Tongue (tissue), 2 donors: ENCODE measurements around the gene SNX13. TPM values are rescaled to one million over a fixed set of nuclear protein-coding genes. Genes with fewer than 3 reads are reported as not detected.
"Not testable (repeated sequence)": the region's sequence is repeated elsewhere in the genome, so short reads cannot be mapped to it uniquely, and the experiment has no call there.

Experiments
- DNase-seq: peaks from one replicate; pipeline ENCODE4 v3.0.0-alpha.2; 2015
- total RNA-seq: library from RNA; depleted of rRNA; stranded (reverse); fragments of >200 nt; gene quantifications from one replicate; pipeline ENCODE4 v1.2.3, GENCODE V29; 2014

Gene SNX13
- total RNA-seq, 1 donor from 2014 or later, result 71.7 TPM

DNA sequence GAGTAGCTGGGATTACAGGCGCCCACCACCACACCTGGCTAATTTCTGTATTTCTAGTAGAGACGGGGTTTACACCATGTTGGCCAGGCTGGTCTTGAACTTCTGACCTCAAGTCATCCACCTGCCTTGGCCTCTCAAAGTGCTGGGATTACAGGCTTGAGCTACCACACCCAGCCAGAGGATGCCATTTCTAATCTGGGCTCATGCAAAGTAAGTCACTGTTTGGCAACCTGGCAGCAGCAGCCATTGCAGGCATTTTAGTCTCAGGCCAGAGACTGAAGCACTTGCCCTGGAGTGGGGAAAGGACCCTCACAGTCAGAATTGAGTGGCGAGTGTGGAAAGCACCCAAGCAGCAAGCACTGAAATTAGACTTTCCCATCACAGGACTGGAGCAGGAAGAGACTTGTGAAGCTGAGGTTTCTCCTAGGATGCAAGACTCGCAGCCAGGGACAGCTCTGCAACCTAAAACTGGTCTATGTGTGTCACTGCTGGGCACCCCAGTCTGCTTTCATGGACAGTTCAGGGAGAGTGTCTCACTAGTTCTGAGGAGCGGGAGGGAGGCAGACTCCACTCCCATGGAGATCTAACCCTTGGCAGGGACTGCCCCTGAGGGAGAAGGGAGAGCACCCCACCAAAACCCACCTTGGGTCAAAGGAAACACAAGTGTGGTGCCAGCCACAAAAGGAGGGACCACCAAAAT, 27.6 kb downstream of the SNX13 start:
- no peak for DNase-seq

DNA sequence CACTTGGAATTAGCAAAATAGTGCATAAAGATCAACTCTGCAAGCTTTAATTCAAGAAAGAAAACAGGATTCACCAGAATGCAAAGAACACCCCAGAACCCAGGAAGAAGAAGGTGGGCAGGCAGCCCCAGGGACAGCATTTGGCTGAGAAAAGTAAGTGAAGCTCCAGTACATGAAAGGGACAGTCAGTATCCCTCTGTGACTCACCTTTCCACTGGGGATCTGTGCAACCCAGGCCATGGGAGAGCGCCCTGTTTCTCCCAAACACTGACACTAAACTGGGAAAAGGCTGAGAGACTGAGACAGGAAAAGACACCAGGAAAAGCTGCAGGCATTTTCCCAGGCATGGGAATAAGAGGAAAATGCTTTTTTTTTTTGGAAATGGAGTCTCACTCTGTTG, 28.2 kb downstream of the SNX13 start:
- no peak for DNase-seq

DNA sequence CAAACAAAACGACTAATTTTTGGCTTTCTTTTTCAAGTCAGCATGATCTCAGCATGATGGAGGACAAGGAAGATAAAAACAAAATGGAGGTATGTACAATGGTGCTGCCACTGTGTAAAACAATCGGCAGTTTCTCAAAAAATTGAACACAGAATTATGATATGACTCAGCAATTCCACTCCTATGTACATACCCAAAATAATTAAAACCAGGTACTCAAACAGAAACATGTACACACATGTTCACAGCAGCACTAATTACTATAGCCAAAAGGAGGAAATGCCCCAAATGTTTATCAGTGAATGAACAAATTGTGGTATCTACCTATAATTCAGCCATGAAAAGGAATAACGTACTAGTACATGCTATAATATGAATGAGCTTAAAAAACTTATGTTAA, 29.9 kb downstream of the SNX13 start:
- DNase-seq, result no peak

- DNase-seq, result not testable (repeated sequence)
These were observed 31.0 kb downstream of the SNX13 start for GRCh38 chr7:17909310-17909709.

DNA sequence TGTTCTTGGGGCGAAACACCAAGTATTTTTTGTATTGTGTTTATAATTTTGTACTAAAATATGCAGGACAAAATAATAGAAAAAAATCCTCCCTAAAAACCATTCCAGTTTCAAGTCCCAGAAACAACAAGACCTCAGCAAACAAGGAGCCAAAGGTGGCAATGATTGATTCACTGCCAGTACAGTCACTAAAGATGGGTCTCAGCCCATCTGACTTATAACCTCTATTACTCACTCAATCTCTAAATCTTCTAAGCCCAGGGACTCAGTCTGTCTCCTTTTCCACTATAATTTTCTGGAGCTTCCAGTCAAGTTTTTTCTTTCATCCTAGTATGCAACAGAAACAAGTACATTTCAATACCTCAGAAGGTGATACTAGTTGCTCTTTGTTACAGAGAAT, 33.3 kb downstream of the SNX13 start:
- DNase-seq, result no peak

DNA sequence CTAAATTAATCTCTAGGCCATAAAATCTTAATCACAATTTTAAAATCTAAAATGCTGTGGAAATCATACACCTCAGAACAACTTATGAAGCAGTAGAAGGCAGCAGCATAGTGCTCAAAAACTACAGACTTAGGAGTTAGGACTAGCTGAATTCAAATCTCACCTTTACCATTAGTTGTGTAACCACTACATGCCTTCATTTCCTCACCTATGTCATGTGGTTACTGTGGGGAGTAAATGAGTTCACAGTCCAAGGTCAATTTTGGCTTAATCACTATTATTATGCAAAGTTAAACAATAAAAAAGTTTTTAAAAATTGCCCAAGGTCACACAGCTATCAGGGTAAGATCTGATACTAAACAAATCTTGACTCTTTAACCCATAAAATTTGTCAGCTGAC, 37.0 kb downstream of the SNX13 start:
- no peak for DNase-seq

DNA sequence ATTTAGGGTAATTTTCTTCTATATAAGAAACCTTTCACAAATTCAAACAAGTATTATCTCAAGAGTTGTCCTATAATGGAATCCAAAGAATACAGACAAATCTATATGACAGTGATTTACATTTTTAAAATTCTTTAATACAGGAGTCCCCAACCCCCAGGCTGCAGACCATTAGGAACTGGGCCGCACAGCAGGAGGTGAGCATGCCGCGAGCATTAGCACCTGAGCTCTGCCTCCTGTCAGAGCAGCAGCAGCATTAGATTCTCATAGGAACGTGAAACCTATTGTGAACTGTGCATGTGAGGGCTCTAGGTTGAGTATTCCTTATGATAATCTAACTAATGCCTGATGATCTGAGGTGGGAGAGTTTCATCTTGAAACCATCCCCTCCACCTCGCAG, 37.7 kb downstream of the SNX13 start:
- no peak for DNase-seq

DNA sequence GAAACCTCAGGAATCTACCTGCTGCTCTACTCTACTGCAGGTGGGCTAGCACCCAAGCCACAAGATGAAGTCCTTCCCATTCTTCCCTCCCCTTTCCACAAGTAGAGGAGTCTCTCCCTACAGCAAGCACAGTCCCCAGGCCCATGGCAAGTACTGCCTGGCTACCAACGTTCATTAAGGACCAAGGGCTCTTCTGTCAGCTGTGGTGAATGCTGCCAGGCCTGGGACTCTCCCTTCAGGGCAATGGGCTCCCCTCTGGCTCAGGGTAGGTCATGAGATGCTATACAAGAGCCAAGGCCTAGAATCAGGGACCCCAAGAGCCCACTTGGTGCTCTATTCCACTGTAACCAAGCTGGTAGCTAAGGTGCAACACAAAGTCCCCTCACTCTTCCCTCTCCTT, 39.8 kb downstream of the SNX13 start:
- DNase-seq, result no peak

GRCh38 chr7:17898111-17898510, 42.2 kb downstream of the SNX13 start:
- DNase-seq, result no peak

GRCh38 chr7:17887286-17887685, 53.0 kb downstream of the SNX13 start:
- DNase-seq, result no peak

DNA sequence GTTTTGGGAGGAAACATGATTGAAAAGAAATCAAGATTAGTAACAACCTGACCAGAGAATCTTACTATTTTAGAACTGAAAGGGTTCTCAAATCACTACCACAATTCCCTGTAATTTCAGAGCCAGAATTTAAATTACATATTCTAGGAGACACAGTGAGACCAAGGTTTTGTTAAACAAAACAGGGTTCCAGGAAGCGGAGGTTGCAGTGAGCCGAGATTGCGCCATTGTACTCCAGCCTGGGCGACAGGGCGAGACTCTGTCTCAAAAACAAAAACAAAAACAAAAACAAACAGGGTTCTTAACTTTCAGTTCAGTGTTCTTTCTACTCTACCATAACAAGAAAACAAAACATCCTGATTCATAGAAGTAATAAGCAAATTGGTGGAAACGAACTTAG, 57.6 kb downstream of the SNX13 start:
- DNase-seq, result no peak

GRCh38 chr7:17879075-17879661, 61.1 kb downstream of the SNX13 start:
- DNase-seq, result no peak

GRCh38 chr7:17878627-17879026, 61.7 kb downstream of the SNX13 start:
- DNase-seq, result no peak

GRCh38 chr7:17871815-17872533, 68.3 kb downstream of the SNX13 start:
- DNase-seq, result no peak

DNA sequence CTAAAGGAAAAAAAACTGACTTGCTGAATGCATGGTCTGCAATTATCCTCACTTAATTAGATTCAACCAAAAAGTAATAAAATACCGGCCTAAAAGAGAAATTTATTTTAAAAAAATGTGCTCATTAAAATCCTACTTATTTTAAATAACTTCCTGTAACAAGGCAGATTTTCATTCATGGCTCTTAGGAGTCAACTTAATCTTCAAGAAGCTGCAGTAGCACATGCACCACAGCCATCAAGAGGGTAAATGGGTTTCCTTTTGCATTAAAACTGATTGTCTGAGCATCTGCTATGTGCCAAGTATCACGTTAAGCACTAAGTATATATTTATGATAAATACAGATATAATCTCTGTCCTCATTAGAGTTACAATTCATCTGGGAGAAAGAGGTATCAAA, 69.9 kb downstream of the SNX13 start:
- DNase-seq, result no peak

DNA sequence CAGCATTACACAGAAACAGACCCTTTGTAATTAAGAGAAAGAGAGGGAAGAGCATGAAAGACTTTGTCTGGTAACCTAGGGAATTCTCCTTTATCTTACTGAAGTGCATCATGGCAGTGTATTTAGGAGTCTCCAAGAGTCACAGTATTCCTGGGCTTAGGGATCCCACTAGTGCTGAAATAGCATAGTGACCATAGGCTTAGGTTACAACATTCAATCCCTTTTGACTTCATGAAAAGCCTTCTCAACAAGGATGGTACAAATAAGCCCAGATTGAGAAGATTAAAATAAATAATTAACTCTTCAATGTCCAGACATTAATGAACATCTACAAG, 76.5 kb downstream of the SNX13 start:
- no peak for DNase-seq

GRCh38 chr7:17863095-17863808, 77.0 kb downstream of the SNX13 start:
- no peak for DNase-seq

DNA sequence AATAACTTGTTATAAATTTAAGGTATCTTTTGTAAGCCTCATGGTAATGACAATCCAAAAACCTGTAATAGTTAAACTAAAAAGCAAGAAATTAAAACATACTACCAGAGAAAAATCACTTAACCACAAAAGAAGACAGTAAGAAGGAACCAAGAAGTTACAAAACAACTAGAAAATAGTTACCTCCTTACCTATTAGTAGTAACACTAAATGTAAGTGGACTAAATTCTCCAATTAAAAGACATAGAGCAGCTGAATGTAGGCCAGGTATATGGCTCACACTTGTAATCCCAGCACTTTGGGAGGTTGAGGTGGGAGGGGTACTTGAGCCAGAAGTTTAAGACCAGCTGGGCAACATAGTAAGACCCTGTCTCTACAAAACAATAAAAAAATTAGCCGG, 84.0 kb downstream of the SNX13 start:
- no peak for DNase-seq

DNA sequence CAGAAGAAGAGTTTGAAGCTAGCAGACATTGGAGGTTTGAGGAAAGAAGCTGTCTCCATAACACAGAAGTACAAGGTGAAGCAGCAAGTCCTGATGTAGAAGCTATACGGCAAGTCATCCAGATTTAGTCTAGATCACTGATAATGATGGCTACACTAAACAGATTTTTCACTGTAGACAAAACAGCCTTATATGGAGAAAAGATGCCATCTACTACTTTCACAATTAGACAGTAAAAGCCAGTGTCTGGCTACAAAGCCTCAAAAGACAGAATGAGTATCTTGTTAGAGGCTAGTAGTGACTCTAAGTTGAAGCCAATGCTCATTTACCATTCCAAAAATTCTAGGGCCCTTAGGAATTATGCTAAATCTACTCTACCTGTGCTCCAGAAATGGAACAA, 85.1 kb downstream of the SNX13 start:
- no peak for DNase-seq

- DNase-seq, result no peak
These were observed 85.8 kb downstream of the SNX13 start for GRCh38 chr7:17854261-17855047.

GRCh38 chr7:17852361-17852760, 87.9 kb downstream of the SNX13 start:
- DNase-seq, result no peak

GRCh38 chr7:17849504-17849903, 90.8 kb downstream of the SNX13 start:
- no peak for DNase-seq
